Erythroblast (primary cell): Measurements from ENCODE around the gene SSU72.

Experiments used
- GATA1 ChIP-seq: IDR thresholded peaks from 2 replicates; pipeline ENCODE4 v1.6.1; 2011; ENCODE audit warnings: low read depth, mild to moderate bottlenecking, control low read depth, low read length, moderate library complexity
- POLR2A ChIP-seq: IDR thresholded peaks from 2 replicates; pipeline ENCODE4 v1.6.1; 2011; ENCODE audit warnings: mild to moderate bottlenecking, low read length

DNA sequence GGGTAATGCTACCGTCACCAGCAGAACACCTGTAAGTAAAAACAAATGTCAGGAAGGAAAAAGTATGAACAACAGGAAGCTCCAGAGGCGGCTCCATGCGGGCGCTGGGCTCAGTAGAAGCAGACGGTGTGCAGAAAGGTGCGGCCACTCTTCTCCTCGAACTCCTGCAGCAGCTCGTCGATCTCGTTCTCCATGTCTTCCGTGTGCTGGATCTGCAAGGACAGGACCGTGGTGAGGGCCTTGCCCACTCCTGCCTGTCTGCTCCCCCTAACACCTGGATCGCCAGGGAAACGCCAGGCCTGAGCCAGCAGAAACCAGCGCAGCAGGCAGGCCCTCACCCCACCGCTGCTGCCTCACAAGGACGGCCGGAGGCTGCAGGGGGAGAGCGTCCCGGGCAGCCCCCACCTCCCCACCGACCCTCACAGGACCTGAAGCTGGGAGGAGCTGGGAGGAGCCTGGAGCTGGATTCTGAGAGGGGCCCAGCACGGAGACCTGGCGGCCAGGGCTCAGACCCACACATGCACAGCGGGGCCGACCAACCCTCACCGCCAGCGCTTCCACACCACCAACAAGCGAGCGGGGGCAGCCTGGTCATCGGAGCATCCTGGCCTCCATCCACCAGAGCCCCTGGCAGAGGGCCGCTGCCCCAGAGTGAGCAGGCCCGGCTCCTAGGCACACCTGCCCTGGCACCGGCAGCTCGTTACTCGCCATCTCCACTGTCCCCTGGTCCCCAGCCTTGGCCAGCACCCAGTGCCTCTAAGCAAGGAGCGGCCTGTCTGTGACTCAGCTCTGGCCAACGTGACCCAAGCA is 32.5 kb downstream of the SSU72 start:
- TF ChIP-seq POLR2A (no peak), GATA1 (no peak)
